ENCODE results near the gene ABR.
"Not testable (repeated sequence)": the region's sequence is repeated elsewhere in the genome, so short reads cannot be mapped to it uniquely, and the experiment has no call there.

ABR gene

DNA sequence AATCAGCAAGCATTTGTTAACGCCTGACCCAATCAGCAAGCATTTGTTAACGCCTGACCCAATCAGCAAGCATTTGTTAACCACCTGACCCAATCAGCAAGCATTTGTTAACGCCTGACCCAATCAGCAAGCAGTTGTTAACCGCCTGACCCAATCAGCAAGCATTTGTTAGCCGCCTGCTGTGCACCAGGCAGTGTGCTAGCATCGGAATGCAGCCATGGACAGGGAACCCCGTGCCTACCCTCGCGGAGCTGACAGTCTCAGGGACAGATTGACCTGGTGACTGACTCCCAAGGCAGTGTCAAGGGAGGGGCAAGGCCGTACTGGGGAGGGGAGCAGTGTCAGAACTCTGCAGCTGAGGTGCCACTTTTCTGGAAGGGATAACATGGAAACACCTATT, 66.9 kb downstream of the ABR start:
- no peak for DNase-seq

GRCh38 chr17:1111599-1112443, 68.0 kb downstream of the ABR start:
- DNase-seq, result peak; percentile 71

DNA sequence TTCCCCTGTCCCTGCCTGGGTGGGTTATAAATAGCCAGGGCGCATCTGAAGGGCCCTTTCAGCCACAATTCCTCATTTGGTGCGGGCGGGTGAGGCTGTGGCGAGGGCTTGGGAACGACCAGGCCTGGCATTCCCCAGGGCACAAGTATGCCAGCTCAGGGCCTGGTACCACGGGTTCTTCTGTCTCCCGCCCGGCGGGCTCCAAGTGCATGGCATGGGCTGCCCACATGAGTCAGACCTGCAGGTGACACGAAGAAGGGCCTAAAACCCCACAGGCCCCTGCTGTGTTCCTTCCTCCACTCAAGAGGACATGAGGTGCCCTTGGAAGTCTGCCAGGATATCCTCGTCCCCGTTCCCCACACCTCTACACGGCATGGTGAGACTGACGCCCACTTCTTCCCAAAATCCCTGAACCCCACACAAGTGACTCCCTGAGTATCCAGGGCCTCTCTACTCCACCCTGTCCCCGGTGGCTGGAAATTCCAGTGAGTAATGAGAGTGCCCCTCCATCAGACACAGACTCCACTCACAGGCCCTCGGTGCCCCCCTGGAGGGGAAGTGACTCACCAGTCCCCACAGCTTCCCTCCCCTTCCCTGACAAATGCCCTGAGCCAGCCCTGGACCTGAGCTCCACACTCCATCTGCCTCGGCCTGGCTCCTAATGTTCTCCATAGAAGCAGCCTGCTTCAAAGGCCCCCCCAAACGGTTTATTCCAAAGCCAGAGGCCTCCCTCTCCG, 68.8 kb downstream of the ABR start:
- peak; percentile 71 for DNase-seq

DNA sequence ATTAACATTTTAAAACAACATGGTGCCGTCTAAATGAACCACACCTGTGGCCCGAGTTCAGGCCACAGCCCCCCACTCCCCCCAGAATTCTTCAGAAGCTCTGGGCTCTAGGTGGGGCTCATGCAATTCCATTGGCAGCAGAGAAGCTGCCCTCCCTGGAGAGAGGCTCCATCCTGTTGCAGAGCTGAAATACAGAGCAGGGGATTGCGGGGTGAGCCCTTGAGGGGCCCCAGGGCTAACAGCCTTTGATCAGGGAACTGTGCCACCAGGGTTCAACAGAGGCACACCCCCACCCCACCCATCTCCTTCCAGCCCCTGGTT, 69.3 kb downstream of the ABR start:
- DNase-seq, result no peak

DNA sequence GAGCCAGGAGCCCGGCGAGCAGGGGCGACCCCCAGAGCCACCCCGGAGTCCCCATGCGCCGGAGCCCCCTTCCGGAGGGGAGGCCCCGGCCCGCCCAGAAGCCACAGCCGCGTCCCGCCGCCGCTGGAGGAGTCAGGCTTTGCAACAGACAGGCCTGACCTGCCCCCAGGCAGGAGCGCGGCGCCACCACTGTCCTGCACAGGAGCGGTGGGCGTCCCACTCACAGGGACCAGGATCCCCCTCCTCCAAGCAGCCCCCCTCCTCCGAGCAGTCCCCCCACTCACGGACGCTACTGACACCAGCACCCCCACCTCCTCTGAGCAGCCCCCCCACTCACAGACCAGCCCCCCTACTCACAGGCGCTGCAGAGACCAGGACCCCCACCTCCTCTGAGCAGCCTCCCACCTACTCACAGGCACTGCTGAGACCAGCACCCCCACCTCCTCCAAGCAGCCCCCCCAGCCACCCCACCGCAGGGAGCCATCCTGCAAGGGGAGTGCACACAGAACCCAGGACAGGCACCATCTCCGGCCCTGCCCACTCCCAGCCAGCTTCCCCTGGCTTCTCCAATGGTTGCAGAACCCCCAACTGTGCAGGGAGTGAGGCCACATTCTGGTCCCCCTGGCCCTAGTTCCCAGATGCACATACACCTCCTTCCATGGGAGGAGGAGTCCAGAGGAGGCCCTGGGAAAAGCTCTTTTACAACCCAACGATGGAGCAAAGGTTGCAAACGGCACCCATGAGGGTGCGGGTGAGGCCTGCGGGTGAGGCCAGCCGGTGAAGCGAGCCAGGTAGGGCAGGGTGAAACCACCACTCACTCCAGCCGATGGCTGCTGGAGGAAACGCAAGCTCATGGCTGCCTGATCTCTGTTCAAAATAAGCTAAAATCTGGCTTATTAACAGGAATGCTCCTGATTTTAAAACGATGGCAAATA, 69.9 kb downstream of the ABR start:
- no peak for DNase-seq

DNA sequence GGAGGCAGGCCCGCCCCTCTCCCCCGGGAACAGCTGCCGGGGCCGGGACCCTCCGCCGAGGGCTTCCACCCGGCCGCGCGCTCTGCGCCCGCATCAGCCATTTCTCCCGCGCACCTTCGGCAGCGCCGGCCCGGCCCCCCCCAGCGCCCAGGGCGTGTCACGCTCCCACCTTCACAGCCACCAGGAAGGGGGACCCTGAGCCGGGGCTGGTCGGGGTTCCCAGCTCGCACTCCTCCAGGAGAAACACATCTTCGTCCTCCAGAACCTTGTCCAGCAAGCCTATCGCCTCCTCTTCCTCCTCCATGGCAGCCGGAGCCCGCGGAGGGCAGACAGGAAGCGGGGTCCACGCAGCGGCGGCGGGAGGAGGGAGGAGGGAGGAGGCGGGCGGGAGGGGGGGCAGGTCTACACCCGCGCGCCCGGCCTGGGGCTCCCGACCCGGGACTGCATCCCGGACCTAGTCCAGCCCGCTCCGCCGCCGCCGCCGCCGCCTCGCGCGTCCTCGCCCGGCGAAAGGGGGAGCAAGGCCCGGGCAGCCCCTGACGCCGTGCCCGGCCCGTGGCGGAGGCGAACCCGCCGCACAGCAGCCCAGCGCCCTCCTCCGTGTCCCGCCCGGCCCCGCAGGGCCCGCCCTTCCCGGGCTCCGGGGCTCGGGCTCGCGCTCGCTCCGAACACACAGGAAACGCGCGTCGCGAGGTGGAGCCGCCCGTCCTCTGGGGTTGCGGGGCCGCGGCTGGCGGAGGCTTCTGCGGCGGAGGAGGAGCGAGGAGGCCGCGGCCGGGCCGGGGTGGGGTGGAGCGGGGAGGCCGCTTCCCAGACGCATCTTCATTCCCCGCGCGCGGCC, 70.8 kb downstream of the ABR start:
- DNase-seq, result no peak

DNA sequence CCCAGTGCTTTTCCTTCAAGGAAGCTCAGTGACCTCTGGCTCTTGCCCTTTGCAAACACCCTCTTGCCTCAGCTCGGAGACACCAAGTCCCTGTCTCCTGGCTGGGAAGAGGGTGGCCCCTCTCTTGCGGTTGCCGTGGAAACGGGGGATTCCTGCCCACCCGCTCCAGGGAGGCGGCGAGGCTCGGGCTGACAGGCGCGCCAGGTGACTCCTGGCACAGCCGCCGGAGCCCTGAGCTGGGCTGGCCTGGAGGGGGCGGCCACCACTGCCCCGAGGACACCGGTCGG, 71.4 kb downstream of the ABR start:
- no peak for DNase-seq

DNA sequence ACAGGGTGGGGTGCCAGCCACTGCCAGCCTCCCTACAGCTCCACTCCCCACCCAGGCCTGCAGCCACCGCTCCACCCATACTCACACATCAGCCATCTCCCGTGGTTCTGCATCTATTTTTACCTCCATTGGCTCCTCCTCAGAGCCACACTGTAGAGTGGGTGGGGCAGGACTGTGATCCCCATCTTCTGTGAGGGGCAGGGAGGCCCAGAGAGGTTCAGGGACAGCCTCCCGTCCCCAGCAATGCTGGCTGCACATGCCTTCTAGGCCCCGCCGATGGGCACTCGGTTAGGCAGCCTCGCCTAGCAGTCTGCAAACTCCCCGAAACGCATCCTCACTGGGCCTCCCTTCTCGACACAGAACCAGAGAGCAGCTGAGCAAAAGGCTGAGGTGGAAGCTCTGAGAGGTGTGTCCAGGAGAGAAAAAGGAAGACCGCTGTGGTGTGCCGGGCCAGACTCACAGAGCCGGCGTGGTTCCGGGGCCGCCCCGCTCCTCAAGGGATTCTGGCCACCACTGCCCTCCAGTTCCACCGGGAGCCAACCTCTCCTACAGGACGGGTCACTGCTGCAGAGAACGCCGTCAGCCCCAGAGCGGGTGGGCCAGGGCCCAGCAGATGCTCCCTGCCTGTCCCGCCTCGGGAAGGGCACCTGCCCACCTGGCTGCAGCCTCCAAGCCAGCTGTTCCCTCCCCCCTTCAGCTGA, 71.9 kb downstream of the ABR start:
- no peak for DNase-seq

- no peak for DNase-seq
Measured at GRCh38 chr17:1107083-1107776, 72.6 kb downstream of the ABR start.

- DNase-seq, result no peak
Measured at GRCh38 chr17:1104222-1104621, 75.6 kb downstream of the ABR start.

DNA sequence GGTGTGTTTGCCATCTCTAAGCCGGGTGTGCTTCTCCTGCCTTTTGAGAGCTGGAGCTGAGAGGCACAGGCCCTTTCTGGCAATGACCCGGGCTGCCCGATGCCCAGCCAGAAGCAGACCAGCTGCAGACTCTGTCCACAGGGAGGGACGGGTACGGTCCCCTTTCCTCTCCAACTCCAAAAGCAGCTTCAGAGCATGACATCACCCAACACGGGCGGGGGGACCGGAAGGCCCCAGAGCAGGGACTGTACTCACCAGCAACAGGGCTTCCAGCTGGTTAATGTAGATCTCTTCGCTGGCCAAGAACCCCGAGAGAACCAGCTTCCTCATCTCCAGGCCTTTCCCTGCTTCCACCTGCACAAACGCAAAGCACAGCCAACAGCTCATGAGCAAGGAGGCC, 79.4 kb downstream of the ABR start:
- no peak for DNase-seq

- DNase-seq, result no peak
Measured at GRCh38 chr17:1099242-1099641, 80.5 kb downstream of the ABR start.

- not testable (repeated sequence) for DNase-seq
Measured at GRCh38 chr17:1097972-1098744, 81.6 kb downstream of the ABR start.

- no peak for DNase-seq
Measured at GRCh38 chr17:1096215-1096614, 83.6 kb downstream of the ABR start.

DNA sequence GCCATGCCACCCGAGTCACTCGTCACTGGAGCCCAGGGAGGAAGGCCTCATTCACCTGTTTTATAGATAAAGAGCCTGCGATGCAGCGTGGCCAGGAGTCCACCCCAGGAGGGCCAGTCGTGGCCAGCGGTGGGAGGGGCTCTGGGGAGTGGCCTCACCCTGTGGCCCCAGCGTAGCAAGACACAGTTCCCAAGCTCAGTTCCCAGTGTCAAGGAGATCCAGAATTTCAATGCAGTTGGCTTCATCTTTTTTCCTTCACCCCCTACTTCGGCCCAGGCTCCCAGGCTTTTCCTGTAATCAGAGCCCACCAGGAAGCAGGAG, 84.0 kb downstream of the ABR start:
- DNase-seq, result no peak

DNA sequence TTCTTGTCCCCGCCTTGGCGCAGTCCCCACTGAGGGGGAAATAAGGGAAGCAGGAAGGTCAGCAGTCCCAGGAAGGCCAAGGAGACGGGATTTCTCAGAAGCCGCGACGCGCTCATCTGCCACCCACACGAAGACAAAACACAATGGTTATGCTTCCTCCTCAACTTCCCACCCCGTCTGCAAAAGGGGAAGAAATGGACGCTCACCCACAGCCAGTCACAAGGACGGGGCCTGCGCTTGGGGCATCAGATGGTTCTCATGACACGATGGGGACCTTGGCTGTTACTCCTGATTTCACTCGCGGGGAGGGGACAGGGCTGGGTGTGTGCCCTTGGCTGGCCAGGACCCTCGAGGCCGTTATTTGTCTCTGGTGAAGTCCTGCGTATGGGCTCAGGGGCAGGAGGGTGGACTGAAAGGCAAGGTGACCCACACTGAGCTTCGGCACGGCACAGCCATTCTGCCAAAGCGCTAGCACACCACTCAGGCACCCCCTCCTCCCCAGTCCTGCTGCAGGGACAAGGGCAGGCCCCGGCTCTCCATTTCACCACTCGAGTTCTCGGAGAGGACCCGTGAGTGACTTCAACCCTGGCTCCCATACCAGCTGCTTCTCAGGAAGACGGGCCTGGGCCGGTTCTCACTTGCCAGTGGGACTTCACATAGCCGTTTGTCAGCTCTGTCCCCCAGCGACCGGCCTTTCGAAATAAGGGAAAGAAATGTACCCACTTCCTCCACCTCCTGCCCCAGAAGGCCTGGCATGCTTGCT, 84.5 kb downstream of the ABR start:
- no peak for DNase-seq

GRCh38 chr17:1094591-1094990, 85.2 kb downstream of the ABR start:
- no peak for DNase-seq

GRCh38 chr17:1091900-1092299, 87.9 kb downstream of the ABR start:
- no peak for DNase-seq

- no peak for DNase-seq
Measured at GRCh38 chr17:1091190-1091534, 88.6 kb downstream of the ABR start.
